HG02798 (cell line): ENCODE measurements around the gene EFHD2.
"Not testable (repeated sequence)": the region's sequence is repeated elsewhere in the genome, so short reads cannot be mapped to it uniquely, and the experiment has no call there.

Experiments
- ATAC-seq: cut with Tn5 transposase; IDR thresholded peaks from one replicate; pipeline ENCODE4 v1.9.1; 2021; ENCODE audit warnings: mild to moderate bottlenecking; ENCODE audit not compliant: unreplicated experiment, poor library complexity

Gene EFHD2

GRCh38 chr1:15471067-15471466 is 61.4 kb downstream of the EFHD2 start:
- ATAC-seq, result not testable (repeated sequence)

GRCh38 chr1:15471723-15472122 is 62.0 kb downstream of the EFHD2 start:
- ATAC-seq, result not testable (repeated sequence)

GRCh38 chr1:15472587-15472986 is 62.9 kb downstream of the EFHD2 start:
- no peak for ATAC-seq

DNA sequence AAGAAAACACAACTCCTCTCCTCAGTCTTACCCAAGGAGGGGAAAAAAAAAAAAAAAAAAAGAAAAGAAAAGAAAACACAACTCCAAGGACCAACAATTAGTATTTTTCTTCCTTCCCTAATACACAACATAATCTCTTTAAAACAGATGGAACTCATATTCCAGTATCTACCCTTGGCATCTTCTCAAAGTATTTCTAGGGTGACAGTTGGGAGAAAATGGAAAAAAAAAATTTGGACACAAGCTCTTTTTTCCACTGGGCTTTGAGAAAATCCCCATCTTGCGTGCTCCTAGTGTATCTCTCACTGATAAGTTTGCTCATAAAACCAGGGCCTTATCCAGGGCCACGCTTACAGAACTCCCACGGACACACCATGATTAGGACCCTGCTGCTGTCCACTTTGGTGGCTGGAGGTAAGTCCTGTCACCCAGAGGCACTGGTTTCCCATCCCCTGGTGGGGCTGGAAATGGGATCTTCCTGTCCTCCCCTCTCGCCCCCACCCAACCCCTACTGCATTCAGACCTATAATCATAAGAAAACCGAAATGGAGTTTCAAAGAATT is 66.1 kb downstream of the EFHD2 start, which contains the start of gene CELA2B:
Gene CELA2B (plus strand): TSS at position 353 of the 563 bp plus-strand sequence. CDS start 22 bp downstream, at position 375.
- no peak for ATAC-seq

DNA sequence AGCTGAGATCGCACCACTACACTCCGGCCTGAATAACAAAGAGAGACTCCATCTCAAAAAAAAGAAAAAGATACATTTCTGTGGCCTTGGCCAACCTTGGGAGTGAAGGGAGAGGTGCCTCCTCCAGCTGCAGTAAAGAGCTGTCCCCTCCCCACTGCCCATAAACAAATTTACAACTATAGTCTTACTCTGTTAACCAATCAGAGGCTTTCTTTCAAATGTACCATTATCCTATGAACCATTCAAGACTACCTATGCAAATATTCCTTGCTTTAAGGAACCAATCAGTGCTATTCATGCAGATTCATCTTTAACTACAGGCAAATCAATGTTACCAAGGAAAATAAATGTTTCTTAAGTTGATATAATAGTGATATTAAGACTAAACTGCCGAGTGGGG is 67.2 kb downstream of the EFHD2 start:
- ATAC-seq, result no peak

GRCh38 chr1:15477646-15478212 is 68.0 kb downstream of the EFHD2 start:
- no peak for ATAC-seq
